Breast epithelium (tissue), 4 donors: ENCODE data around the gene NEMP2. TPM values are rescaled to one million over a fixed set of nuclear protein-coding genes. Genes with fewer than 3 reads are reported as not detected.

Source experiments
- DNase-seq, 2 donors: peaks; one replicate each; pipeline ENCODE4 v3.0.0-alpha.2; 2019; ENCODE audit warnings: low spot score in 2 of 2
- H3K27ac ChIP-seq, 2 donors: fragments of 200-600 bp; sonication (generic) in 1 of 2; one replicate each; pipeline ENCODE4 v1.5.1; 2016 to 2019; ENCODE audit warnings: mild to moderate bottlenecking in 1 of 2
- H3K27me3 ChIP-seq, 2 donors: fragments of 200-600 bp; sonication (generic) in 1 of 2; one replicate each; pipeline versions ENCODE4 v1.5.1 to v1.6.0; 2017 to 2019; ENCODE audit warnings: control low read depth in 1 of 2, mild to moderate bottlenecking in 1 of 2
- H3K36me3 ChIP-seq: fragments of 200-600 bp; one replicate; pipeline ENCODE4 v1.5.1; 2019
- H3K4me1 ChIP-seq, 2 donors: fragments of 200-600 bp; sonication (generic); one replicate each; pipeline ENCODE4 v1.5.1; 2016 to 2019; ENCODE audit warnings: control low read depth in 1 of 2
- H3K4me3 ChIP-seq, 3 donors: fragments of 200-600 bp; sonication (generic); 1 replicate in 2 of 3; 2 replicates in 1 of 3; pipeline ENCODE4 v1.5.1; 2016 to 2019; ENCODE audit warnings: mild to moderate bottlenecking in 3 of 3, moderate library complexity in 2 of 3
- H3K9me3 ChIP-seq, 2 donors: fragments of 200-600 bp; sonication (generic) in 1 of 2; one replicate each; pipeline ENCODE4 v1.5.1; 2016 to 2019; ENCODE audit warnings: control low read depth in 1 of 2
- CTCF ChIP-seq, 3 donors: fragments of 450-650 bp; IDR thresholded peaks; one replicate each; pipeline ENCODE4 v1.5.1; 2016 to 2017; ENCODE audit warnings: antibody characterized with exemption in 3 of 3, mild to moderate bottlenecking in 3 of 3, moderate library complexity in 3 of 3
- POLR2A ChIP-seq: fragments of 450-650 bp; IDR thresholded peaks from one replicate; pipeline ENCODE4 v1.6.1; 2016; ENCODE audit warnings: antibody characterized with exemption, mild to moderate bottlenecking, moderate library complexity
- POLR2AphosphoS5 ChIP-seq, 3 donors: sonication (generic); formaldehyde crosslinking; IDR thresholded peaks; one replicate each; pipeline ENCODE4 v1.6.1; 2017; ENCODE audit warnings: antibody characterized with exemption in 3 of 3
- intact Hi-C: fragments of 100-400 bp; cut with DNase I; formaldehyde crosslinking; loops from one replicate; pipeline ENCODE4 v1.15.1; 2023; ENCODE audit warnings: low total_unique reads
- total RNA-seq, 3 donors: library from RNA; depleted of rRNA; stranded (reverse); fragments of >200 nt; gene quantifications; one replicate each; pipeline ENCODE4 v1.1.0, GENCODE V29; 2016

NEMP2 gene
- total RNA-seq, 3 donors from 2014 or later: 4.5 to 6.6 (median 5.2) TPM

- TF ChIP-seq CTCF (IDR thresholded peaks at IDR 0.05) (no peak), POLR2AphosphoS5 (IDR thresholded peaks at IDR 0.05) (no peak), POLR2A (no peak)
- H3K27me3 ChIP-seq: no peaks in the 10 kb centered on the region
- intact Hi-C loops: no loop called here
- no peak for DNase-seq
- no peaks in the 10 kb centered on the region for H3K36me3 ChIP-seq
- H3K9me3 ChIP-seq: no peaks in the 10 kb centered on the region
- no peaks in the 10 kb centered on the region for H3K4me1 ChIP-seq
- no peak overlapping the region for H3K4me3 ChIP-seq
- H3K27ac ChIP-seq: no peak overlapping the region
Observed at GRCh38 chr2:190579915-190580846, 45.7 kb upstream of the NEMP2 start.

- Histone ChIP-seq H3K9me3 (no peaks in the 10 kb centered on the region), H3K27me3 (no peaks in the 10 kb centered on the region), H3K4me1 (no peaks in the 10 kb centered on the region), H3K36me3 (no peaks in the 10 kb centered on the region), H3K27ac (peak overlapping the region in 1 of 2 donors; percentile 58), H3K4me3 (no peak overlapping the region)
- intact Hi-C loops: no loop called here
- no peak for DNase-seq
- no peak for TF ChIP-seq CTCF (IDR thresholded peaks at IDR 0.05)
- TF ChIP-seq POLR2AphosphoS5 (IDR thresholded peaks at IDR 0.05): no peak
- TF ChIP-seq POLR2A: no peak
Observed at GRCh38 chr2:190579058-190579410, 44.5 kb upstream of the NEMP2 start.

- TF ChIP-seq POLR2A: no peak
- DNase-seq: no peak
- no peaks in the 10 kb centered on the region for H3K4me1 ChIP-seq
- peak overlapping the region in 1 of 3 donors; percentile 8 for H3K4me3 ChIP-seq
- H3K27me3 ChIP-seq: no peaks in the 10 kb centered on the region
- H3K9me3 ChIP-seq: no peaks in the 10 kb centered on the region
- peak overlapping the region in 1 of 2 donors; percentile 58 for H3K27ac ChIP-seq
- no peaks in the 10 kb centered on the region for H3K36me3 ChIP-seq
- intact Hi-C loops: no loop called here
Observed at GRCh38 chr2:190578158-190579057, 43.9 kb upstream of the NEMP2 start.

GRCh38 chr2:190576573-190576972 is 42.1 kb upstream of the NEMP2 start:
- Histone ChIP-seq H3K4me1 (no peaks in the 10 kb centered on the region), H3K27me3 (no peaks in the 10 kb centered on the region), H3K4me3 (no peak overlapping the region), H3K9me3 (no peaks in the 10 kb centered on the region), H3K27ac (no peak overlapping the region), H3K36me3 (no peaks in the 10 kb centered on the region)
- TF ChIP-seq POLR2A (no peak), POLR2AphosphoS5 (IDR thresholded peaks at IDR 0.05) (no peak), CTCF (IDR thresholded peaks at IDR 0.05) (no peak)
- intact Hi-C loops: no loop called here
- no peak for DNase-seq

GRCh38 chr2:190575263-190575662 is 40.7 kb upstream of the NEMP2 start:
- TF ChIP-seq CTCF (IDR thresholded peaks at IDR 0.05) (no peak), POLR2A (no peak), POLR2AphosphoS5 (IDR thresholded peaks at IDR 0.05) (no peak)
- no peak overlapping the region for H3K4me3 ChIP-seq
- no peaks in the 10 kb centered on the region for H3K36me3 ChIP-seq
- no peaks in the 10 kb centered on the region for H3K9me3 ChIP-seq
- intact Hi-C loops: no loop called here
- no peak overlapping the region for H3K27ac ChIP-seq
- H3K27me3 ChIP-seq: no peaks in the 10 kb centered on the region
- H3K4me1 ChIP-seq: no peaks in the 10 kb centered on the region
- no peak for DNase-seq
